HG03139 (cell line): ENCODE measurements around the gene DNM3.

Experiments
- ATAC-seq: cut with Tn5 transposase; IDR thresholded peaks from one replicate; pipeline ENCODE4 v1.9.1; 2021; ENCODE audit not compliant: unreplicated experiment

The DNM3 gene

GRCh38 chr1:172308142-172308541 lies 466.8 kb downstream of the DNM3 start:
- ATAC-seq, result no peak

DNA sequence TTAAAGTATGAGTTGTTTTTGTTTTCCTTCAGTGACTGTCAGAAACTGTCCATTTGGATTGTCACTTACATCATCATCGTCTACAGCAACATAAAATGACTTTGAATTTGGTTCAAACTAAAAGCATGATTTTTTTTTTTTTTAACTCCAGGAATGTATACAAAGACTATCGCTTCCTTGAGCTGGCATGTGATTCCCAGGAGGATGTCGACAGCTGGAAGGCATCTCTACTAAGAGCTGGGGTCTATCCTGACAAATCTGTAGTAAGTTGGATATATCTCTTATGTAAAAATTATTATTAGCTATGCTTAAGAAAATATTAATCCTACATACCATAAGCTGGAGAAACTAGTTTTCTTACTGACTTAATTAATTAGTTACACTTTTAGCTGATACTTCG lies 467.3 kb downstream of the DNM3 start:
- no peak for ATAC-seq

GRCh38 chr1:172320733-172321132 lies 479.4 kb downstream of the DNM3 start:
- ATAC-seq, result no peak

DNA sequence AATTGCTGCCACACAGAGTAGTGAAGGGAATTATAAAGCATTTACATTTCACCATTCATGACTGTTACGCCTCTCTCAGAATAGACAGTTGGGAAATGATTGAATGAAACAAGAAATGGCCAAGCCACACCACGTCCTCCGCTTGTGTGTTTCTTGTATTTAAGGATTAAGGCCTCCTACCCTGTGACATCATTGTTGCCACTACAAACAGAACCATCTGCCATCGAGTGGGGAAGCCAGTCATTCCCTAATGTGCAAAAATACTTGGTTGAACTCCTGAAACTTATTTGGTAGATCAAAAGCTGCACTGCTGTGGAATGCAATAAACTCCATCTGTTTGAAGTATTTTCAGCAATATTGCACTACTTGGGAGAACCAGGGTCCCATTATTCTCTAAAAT lies 480.2 kb downstream of the DNM3 start:
- ATAC-seq, result no peak

GRCh38 chr1:172322219-172323061 lies 481.1 kb downstream of the DNM3 start:
- no peak for ATAC-seq

DNA sequence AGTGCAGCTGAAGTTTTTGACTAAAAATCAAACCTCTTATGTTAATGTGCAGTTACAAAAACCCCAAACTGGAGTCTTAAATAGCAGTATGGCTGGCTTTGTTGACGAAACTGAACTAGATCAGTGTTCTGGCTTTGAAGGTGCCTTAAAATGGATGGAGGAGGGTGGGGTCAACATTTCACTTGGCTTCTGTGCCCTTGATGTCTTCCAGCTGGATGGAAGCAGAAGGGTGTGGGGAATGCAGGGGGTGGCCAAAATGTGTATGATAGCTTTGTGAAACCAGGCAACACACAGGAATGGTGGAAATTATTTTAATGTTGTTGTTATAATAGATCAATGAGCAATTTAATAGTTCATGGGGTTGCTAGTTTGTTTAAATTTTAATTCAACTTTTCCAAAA lies 482.4 kb downstream of the DNM3 start:
- ATAC-seq, result no peak

- no peak for ATAC-seq
Measured at GRCh38 chr1:172324086-172324485, 482.8 kb downstream of the DNM3 start.

- no peak for ATAC-seq
Measured at GRCh38 chr1:172324761-172325160, 483.5 kb downstream of the DNM3 start.

DNA sequence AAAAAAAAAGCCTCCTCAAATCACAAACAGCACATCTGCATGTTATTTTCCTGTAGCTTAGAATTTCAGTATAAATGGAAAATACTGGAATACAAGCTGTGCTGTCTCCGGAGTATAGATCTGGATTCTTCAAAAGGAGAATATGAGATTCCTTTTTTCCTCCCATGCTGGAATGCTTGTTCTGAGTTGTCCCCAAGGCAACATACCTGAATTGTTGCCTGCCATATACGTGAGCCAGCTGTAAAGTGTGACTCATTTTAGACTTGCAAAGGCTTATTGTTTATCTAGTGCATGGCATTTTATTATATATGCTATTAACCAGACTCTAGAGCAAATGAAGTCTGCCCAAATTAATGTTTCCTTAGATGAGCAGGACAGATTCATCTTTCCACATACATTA lies 484.2 kb downstream of the DNM3 start:
- ATAC-seq, result no peak

DNA sequence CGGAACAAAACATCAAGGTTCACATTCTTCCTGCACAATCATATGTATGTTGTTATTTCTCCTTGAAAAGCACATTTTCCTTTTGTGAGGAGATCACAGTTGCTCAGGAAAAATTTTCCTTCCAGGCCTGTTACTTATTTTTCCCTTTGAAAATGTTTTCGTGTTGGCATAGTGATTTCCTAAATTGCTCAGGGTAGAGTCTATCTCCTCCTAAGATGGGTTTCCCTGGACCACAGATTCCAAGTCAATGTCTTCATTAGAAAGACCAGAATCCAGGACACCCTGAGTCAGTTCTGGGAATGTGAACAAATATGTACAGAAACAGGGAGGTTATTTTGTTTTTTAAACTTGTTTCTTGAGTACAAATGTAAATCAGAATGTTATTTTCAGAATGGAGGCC lies 484.8 kb downstream of the DNM3 start:
- ATAC-seq, result no peak

DNA sequence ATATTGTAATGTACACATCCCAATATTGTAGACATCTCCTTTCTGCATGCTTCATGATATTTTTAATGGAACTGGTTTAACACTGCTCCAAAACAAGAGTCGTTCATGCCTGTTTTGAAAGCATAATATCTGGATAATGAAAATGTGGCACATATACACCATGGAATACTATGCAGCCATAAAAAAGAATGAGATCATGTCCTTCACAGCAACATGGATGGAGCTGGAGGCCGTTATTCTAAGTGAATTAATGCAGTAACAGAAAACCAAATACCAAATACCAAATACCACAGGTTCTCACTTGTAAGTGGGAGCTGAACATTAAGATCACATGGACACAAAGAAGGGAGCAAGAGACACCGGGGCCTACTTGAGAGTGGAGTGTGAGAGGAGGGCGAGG lies 487.0 kb downstream of the DNM3 start:
- no peak for ATAC-seq

DNA sequence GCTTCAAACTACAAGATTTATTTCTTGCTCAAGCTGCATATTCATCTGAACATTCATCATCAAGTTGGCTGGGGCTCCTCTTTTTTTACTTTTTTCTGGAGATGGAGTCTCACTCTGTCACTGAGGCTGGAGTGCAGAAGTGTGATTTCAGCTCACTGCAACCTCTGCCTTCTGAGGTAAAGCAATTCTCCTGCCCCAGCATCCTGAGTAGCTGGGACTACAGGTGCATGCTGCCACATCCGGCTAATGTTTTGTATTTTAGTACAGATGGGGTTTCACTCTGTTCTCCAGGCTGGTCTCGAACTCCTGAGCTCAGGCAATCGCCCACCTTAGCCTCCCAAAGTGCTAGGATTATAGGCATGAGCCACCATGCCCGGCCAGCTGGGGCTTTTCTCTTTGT lies 490.9 kb downstream of the DNM3 start:
- ATAC-seq, result no peak

- no peak for ATAC-seq
Measured at GRCh38 chr1:172335377-172335776, 494.1 kb downstream of the DNM3 start.

GRCh38 chr1:172338295-172338735 lies 497.0 kb downstream of the DNM3 start:
- ATAC-seq, result no peak

DNA sequence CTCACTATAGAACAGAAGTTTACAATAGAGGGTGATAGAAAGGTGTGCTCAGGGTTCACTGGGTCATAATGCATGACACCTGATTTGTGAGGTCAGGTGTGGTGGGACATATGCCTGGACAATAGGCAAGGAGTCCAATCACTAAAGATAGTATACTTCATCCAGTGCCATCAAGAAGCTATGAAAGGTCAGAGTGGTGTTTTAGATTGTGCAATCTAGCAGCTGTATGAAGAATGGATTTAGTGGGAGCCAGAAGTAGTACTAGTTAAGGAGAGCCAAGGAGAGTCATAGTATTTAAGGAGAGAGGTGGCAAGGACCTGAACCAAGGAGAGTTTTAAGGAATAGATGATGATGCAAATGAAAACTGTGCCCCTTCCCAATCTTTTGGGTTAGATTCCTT lies 498.5 kb downstream of the DNM3 start:
- no peak for ATAC-seq

GRCh38 chr1:172340520-172340919 lies 499.2 kb downstream of the DNM3 start:
- ATAC-seq, result no peak

DNA sequence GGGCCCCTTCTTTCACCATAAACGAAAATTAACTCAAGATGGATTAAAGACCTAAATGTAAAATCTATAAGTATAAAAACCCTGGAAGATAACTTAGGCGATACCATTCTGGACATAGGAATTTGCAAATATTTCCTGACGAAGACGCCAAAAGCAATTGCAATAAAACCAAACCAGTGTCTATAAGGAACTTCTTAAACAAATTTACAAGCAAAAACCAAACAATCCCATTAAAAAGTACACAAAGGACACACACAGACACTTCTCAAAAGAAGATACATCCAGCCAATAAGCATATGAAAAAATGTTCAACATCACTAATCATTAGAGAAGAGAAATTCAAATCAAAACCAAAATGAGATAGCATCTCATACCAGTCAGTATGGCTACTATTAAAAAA lies 500.4 kb downstream of the DNM3 start:
- ATAC-seq, result no peak

GRCh38 chr1:172342584-172343239 lies 501.4 kb downstream of the DNM3 start:
- no peak for ATAC-seq

GRCh38 chr1:172343240-172344160 lies 502.2 kb downstream of the DNM3 start:
- no peak for ATAC-seq

DNA sequence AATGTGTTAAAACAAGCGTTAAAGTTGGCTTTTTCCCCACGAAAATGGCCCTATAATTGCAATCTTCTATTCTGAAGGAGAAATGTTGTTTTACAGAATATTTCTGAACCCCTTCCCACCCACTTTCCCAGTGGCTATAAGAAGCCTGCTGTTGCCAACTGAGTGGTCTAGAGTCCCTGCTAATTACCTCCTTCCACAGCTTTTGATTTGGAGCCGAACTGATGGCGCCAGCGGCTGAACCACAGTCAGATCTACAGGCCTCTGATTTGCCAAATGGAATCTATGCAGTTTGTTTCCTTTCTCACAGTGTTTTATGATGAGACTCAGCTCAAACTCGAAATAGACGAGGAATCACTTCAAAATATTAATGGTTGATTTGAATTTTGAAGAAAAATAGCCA lies 503.1 kb downstream of the DNM3 start:
- ATAC-seq, result no peak

DNA sequence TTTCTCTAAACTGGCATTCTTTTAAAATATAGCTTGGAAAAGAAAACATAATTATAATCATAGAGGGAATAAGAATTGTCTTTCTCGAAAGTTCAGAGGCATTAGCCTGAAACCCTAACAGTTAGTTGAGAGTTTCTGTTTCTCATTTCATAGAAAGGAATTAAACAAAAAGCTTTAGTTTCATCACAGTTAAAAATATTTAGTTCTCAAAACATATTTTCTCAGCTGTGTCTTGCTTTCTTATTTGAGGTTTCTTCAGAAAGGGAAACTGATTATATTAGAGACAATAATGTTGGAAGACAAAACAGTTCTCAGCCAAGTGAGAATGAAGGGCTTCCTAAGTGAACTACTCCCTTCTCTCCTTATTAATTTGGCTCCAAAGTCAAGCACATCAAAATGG lies 503.8 kb downstream of the DNM3 start:
- no peak for ATAC-seq

GRCh38 chr1:172347416-172347815 lies 506.1 kb downstream of the DNM3 start:
- ATAC-seq, result no peak
